H9 (cell line): ENCODE measurements around the gene ACVR2B. TPM values are rescaled to one million over a fixed set of nuclear protein-coding genes. Genes with fewer than 3 reads are reported as not detected.
A peak's percentile ranks its signal among the peaks of the same experiment; 100 is the strongest.

Experiments used
- DNase-seq: peaks from one replicate; pipeline ENCODE4 v3.0.0-alpha.2; 2017
- H2AFZ ChIP-seq: one replicate; pipeline ENCODE4 v1.6.1; 2013; ENCODE audit warnings: mild to moderate bottlenecking, low read length, control low read depth, moderate library complexity
- H2AK5ac ChIP-seq: 2 replicates; pipeline ENCODE4 v1.6.1; 2013; ENCODE audit warnings: low read length, control low read depth, mixed read lengths; ENCODE audit not compliant: insufficient read length
- H2BK120ac ChIP-seq: one replicate; pipeline ENCODE4 v1.6.1; 2013; ENCODE audit warnings: low read depth, mild to moderate bottlenecking, low read length, control low read depth, inconsistent platforms; ENCODE audit not compliant: poor library complexity, severe bottlenecking
- H2BK12ac ChIP-seq: 2 replicates; pipeline ENCODE4 v1.6.1; 2013; ENCODE audit warnings: low read length, control low read depth, mixed read lengths, low read depth; ENCODE audit not compliant: insufficient read length
- H2BK15ac ChIP-seq: 2 replicates; pipeline ENCODE4 v1.6.1; 2013; ENCODE audit warnings: low read depth, low read length, control low read depth
- H2BK20ac ChIP-seq: one replicate; pipeline ENCODE4 v1.6.1; 2013; ENCODE audit warnings: low read depth, mild to moderate bottlenecking, low read length, control low read depth, inconsistent platforms; ENCODE audit not compliant: poor library complexity, severe bottlenecking
- H2BK5ac ChIP-seq: 2 replicates; pipeline ENCODE4 v1.6.1; 2013; ENCODE audit warnings: low read length, control low read depth, mixed read lengths; ENCODE audit not compliant: insufficient read length
- H3K14ac ChIP-seq: 2 replicates; pipeline ENCODE4 v1.6.1; 2013; ENCODE audit warnings: low read length, control low read depth; ENCODE audit not compliant: insufficient read depth
- H3K18ac ChIP-seq: 2 replicates; pipeline ENCODE4 v1.6.1; 2013; ENCODE audit warnings: low read depth, mild to moderate bottlenecking, mixed read lengths, low read length, control low read depth; ENCODE audit not compliant: insufficient read length
- H3K23ac ChIP-seq: 2 replicates; pipeline ENCODE4 v1.6.1; 2013; ENCODE audit warnings: low read length, control low read depth, mixed read lengths, low read depth; ENCODE audit not compliant: insufficient read length
- H3K23me2 ChIP-seq: 2 replicates; pipeline ENCODE4 v1.6.1; 2013; ENCODE audit warnings: low read depth, mild to moderate bottlenecking, mixed read lengths, low read length, control low read depth; ENCODE audit not compliant: insufficient read length, poor library complexity, severe bottlenecking
- H3K27ac ChIP-seq: 2 replicates; pipeline ENCODE4 v1.5.1; 2013; ENCODE audit warnings: low read length, control low read depth, mixed read lengths, low read depth; ENCODE audit not compliant: insufficient read length
- H3K27me3 ChIP-seq: 2 replicates; pipeline ENCODE4 v1.6.1; 2013; ENCODE audit warnings: low read length, control low read depth, inconsistent platforms; ENCODE audit not compliant: insufficient read depth
- H3K4ac ChIP-seq: 2 replicates; pipeline ENCODE4 v1.6.1; 2013; ENCODE audit warnings: low read depth, mild to moderate bottlenecking, control low read depth, inconsistent platforms, low read length, moderate library complexity
- H3K4me1 ChIP-seq: 2 replicates; pipeline ENCODE4 v1.6.1; 2013; ENCODE audit warnings: low read length, control low read depth, inconsistent platforms; ENCODE audit not compliant: insufficient read depth
- H3K4me2 ChIP-seq: 2 replicates; pipeline ENCODE4 v1.6.1; 2013; ENCODE audit warnings: low read length, control low read depth, mixed read lengths; ENCODE audit not compliant: insufficient read length, insufficient read depth
- H3K56ac ChIP-seq: 2 replicates; pipeline ENCODE4 v1.6.1; 2013; ENCODE audit warnings: low read depth, mild to moderate bottlenecking, mixed read lengths, low read length, control low read depth; ENCODE audit not compliant: insufficient read length
- H3K79me1 ChIP-seq: 2 replicates; pipeline ENCODE4 v1.6.1; 2013; ENCODE audit warnings: low read depth, mild to moderate bottlenecking, moderate library complexity, low read length, control low read depth, inconsistent platforms; ENCODE audit not compliant: insufficient read depth, poor library complexity, severe bottlenecking
- H3K79me2 ChIP-seq: 2 replicates; pipeline ENCODE4 v1.6.1; 2013; ENCODE audit warnings: low read length, control low read depth, inconsistent platforms; ENCODE audit not compliant: insufficient read depth
- H3K9ac ChIP-seq: 2 replicates; pipeline ENCODE4 v1.6.1; 2013; ENCODE audit warnings: low read length, control low read depth, mixed read lengths; ENCODE audit not compliant: insufficient read length; ENCODE audit errors: extremely low read depth
- H3K9me3 ChIP-seq: one replicate; pipeline ENCODE4 v1.6.1; 2013; ENCODE audit warnings: low read depth, low read length, inconsistent platforms; ENCODE audit not compliant: control insufficient read depth
- H3T11ph ChIP-seq: one replicate; pipeline ENCODE4 v1.6.1; 2013; ENCODE audit warnings: mild to moderate bottlenecking, low read length, control low read depth, inconsistent platforms
- H4K20me1 ChIP-seq: one replicate; pipeline ENCODE4 v1.6.1; 2013; ENCODE audit not compliant: control insufficient read depth, insufficient read length, insufficient read depth
- H4K5ac ChIP-seq: 2 replicates; pipeline ENCODE4 v1.6.1; 2013; ENCODE audit warnings: low read depth, mild to moderate bottlenecking, mixed read lengths, low read length, control low read depth; ENCODE audit not compliant: insufficient read length
- H4K8ac ChIP-seq: replicated peaks from 2 replicates; pipeline ENCODE4 v1.6.1; 2013; ENCODE audit warnings: low read length, control low read depth, mixed read lengths, low read depth; ENCODE audit not compliant: insufficient read length
- H4K91ac ChIP-seq: 2 replicates; pipeline ENCODE4 v1.6.1; 2013; ENCODE audit warnings: low read depth, mild to moderate bottlenecking, moderate library complexity, mixed read lengths, low read length, control low read depth; ENCODE audit not compliant: insufficient read length
- H3K27ac Mint-ChIP-seq, 3 experiments: 2 replicates in 2 of 3; 3 replicates in 1 of 3; pipeline ENCODE4 v1.8.0; 2020 to 2021; ENCODE audit warnings: mixed read lengths in 3 of 3, mild to moderate bottlenecking in 1 of 3, moderate library complexity in 1 of 3
- H3K27me3 Mint-ChIP-seq: 2 replicates; pipeline ENCODE4 v1.8.0; 2021; ENCODE audit warnings: low read depth, mild to moderate bottlenecking, moderate library complexity, mixed read lengths
- H3K36me3 Mint-ChIP-seq, 3 experiments: 2 replicates in 2 of 3; 3 replicates in 1 of 3; pipeline ENCODE4 v1.8.0; 2020 to 2021; ENCODE audit warnings: low read depth in 3 of 3, mixed read lengths in 3 of 3; ENCODE audit not compliant: insufficient read depth in 1 of 3
- H3K4me1 Mint-ChIP-seq, 2 experiments: 2 replicates each; pipeline ENCODE4 v1.8.0; 2020; ENCODE audit warnings: mixed read lengths in 2 of 2
- H3K4me3 Mint-ChIP-seq, 2 experiments: 2 replicates in 1 of 2; 3 replicates in 1 of 2; pipeline ENCODE4 v1.8.0; 2020 to 2021; ENCODE audit warnings: mild to moderate bottlenecking in 2 of 2, mixed read lengths in 2 of 2, moderate library complexity in 1 of 2
- H3K9me3 Mint-ChIP-seq, 2 experiments: 2 replicates in 1 of 2; 3 replicates in 1 of 2; pipeline ENCODE4 v1.8.0; 2020; ENCODE audit warnings: mild to moderate bottlenecking in 2 of 2, mixed read lengths in 2 of 2, moderate library complexity in 1 of 2
- CTCF ChIP-seq: fragments of 200-600 bp; sonication (generic); conservative IDR thresholded peaks from 3 replicates; pipeline ENCODE4 v1.8.0; 2021; ENCODE audit warnings: antibody characterized with exemption, mild to moderate bottlenecking
- WGBS: extraction: QIAGEN DNeasy Blood & Tissue Kit; methylation state at CpG from one replicate; pipeline ENCODE4 v1.1.7; 2013; ENCODE audit warnings: missing lambda C conversion rate, low lambda C conversion rate, mixed read lengths; ENCODE audit not compliant: insufficient read length; ENCODE audit errors: extremely low coverage; 5-methylcytosine and 5-hydroxymethylcytosine counted together
- total RNA-seq: library from RNA; stranded (reverse); gene quantifications from 2 replicates; pipeline ENCODE4 v1.2.1, GENCODE V29; 2021

The ACVR2B gene
- total RNA-seq, 1 experiment from 2014 or later = 105 TPM

- peak overlapping the region; percentile 84 for H3K4me2 ChIP-seq
- no peaks in the 10 kb centered on the region for H3K27me3 ChIP-seq
- no peak overlapping the region for H3K18ac ChIP-seq
- Mint-ChIP-seq H3K4me3 (peak overlapping the region; percentile 97 to 100), H3K36me3 (peaks cover 5 to 7% (median 6%) of the 10 kb centered on the region in 3 experiments), H3K4me1 (peaks cover 49 to 50% of the 10 kb centered on the region in 2 experiments), H3K27ac (peak overlapping the region; percentile 87 to 91 (median 89)), H3K27me3 (peaks cover 7% of the 10 kb centered on the region), H3K9me3 (peaks cover 1 to 3% of the 10 kb centered on the region in 2 experiments; a peak in 4 of 5 replicates)
- no peak for DNase-seq
- no peaks in the 10 kb centered on the region for H3K9me3 ChIP-seq
- no CpG with 5 or more reads among the region's 15 CpGs for WGBS
- H4K8ac ChIP-seq = no peak overlapping the region
- H2BK12ac ChIP-seq = no peak overlapping the region
- peaks cover 48% of the 10 kb centered on the region for H3K79me2 ChIP-seq
- no peak overlapping the region for H2BK15ac ChIP-seq
- H2BK20ac ChIP-seq = no peak overlapping the region
- TF ChIP-seq CTCF = no peak
- H3K27ac ChIP-seq = no peak overlapping the region
- no peak overlapping the region for H3K4ac ChIP-seq
- H2AK5ac ChIP-seq = no peak overlapping the region
- H2BK120ac ChIP-seq = no peak overlapping the region
- H4K5ac ChIP-seq = no peak overlapping the region
- peaks cover 2% of the 10 kb centered on the region for H4K20me1 ChIP-seq
- H4K91ac ChIP-seq = no peak overlapping the region
- H3T11ph ChIP-seq = no peak overlapping the region
- 0 out of 2 replicates have a peak overlapping the region, but pooled peaks have one; percentile 19 for H3K14ac ChIP-seq
- H2BK5ac ChIP-seq = no peak overlapping the region
- H3K56ac ChIP-seq = no peak overlapping the region
- peaks cover 11% of the 10 kb centered on the region for H3K23me2 ChIP-seq
- H3K79me1 ChIP-seq = peaks cover 8% of the 10 kb centered on the region
- no peak overlapping the region for H3K23ac ChIP-seq
- peaks cover 12% of the 10 kb centered on the region for H3K4me1 ChIP-seq
- no peak overlapping the region for H2AFZ ChIP-seq
- H3K9ac ChIP-seq = peak overlapping the region; percentile 3
These were observed 2.1 kb downstream of the ACVR2B start for GRCh38 chr3:38455639-38456430.
